SK-MEL-5 (cell line): ENCODE results near the gene ZNF598. TPM values are rescaled to one million over a fixed set of nuclear protein-coding genes. Genes with fewer than 3 reads are reported as not detected.
"Not testable (repeated sequence)": the region's sequence is repeated elsewhere in the genome, so short reads cannot be mapped to it uniquely, and the experiment has no call there.

Source experiments
- DNase-seq: peaks from one replicate; pipeline ENCODE4 v3.0.0-alpha.2; 2016; ENCODE audit warnings: low read depth, low spot score
- in situ Hi-C: cut with HindIII; loops from 2 replicates; pipeline ENCODE4 v1.10.0; 2016; ENCODE audit warnings: low sequenced_read_pairs, high pct_unique_total_duplicates, low pct_unique_long_range_greater_than_20kb
- total RNA-seq: library from RNA; depleted of rRNA; stranded (reverse); fragments of >200 nt; shearing (Covaris generic); gene quantifications from 2 replicates; pipeline ENCODE4 v1.2.3, GENCODE V29; 2014

The ZNF598 gene
- total RNA-seq, 1 experiment from 2014 or later, result 10.7 TPM

GRCh38 chr16:1976216-1976520 is 33.5 kb downstream of the ZNF598 start:
- in situ Hi-C loops, result no loop called here
- DNase-seq, result no peak

- DNase-seq, result no peak
- in situ Hi-C loops, result no loop called here
Measured at GRCh38 chr16:1975432-1976215, 34.0 kb downstream of the ZNF598 start.

- DNase-seq, result no peak
- in situ Hi-C loops, result no loop called here
Measured at GRCh38 chr16:1974157-1975070, 35.2 kb downstream of the ZNF598 start.

GRCh38 chr16:1973461-1974156 is 36.0 kb downstream of the ZNF598 start:
- DNase-seq, result no peak
- in situ Hi-C loops, result no loop called here

- in situ Hi-C loops, result no loop called here
- peak; percentile 20 for DNase-seq
Measured at GRCh38 chr16:1972490-1972877, 37.1 kb downstream of the ZNF598 start.

- peak; percentile 91 for DNase-seq
- in situ Hi-C loops, result no loop called here
Measured at GRCh38 chr16:1971796-1972489, 37.7 kb downstream of the ZNF598 start, which contains the start of gene TBL3. Gene TBL3 (plus strand): TSS chr16:1972053. CDS start chr16:1972165, 112 bp downstream.

- in situ Hi-C loops, result no loop called here
- DNase-seq, result no peak
Measured at GRCh38 chr16:1968146-1968953, 41.3 kb downstream of the ZNF598 start.

- in situ Hi-C loops, result no loop called here
- DNase-seq, result no peak
Measured at GRCh38 chr16:1966460-1966859, 43.2 kb downstream of the ZNF598 start, which contains the start of gene RNF151. Gene RNF151 (plus strand): TSS chr16:1966856. CDS start chr16:1966882, 26 bp downstream.

GRCh38 chr16:1965396-1966001 is 44.1 kb downstream of the ZNF598 start:
- in situ Hi-C loops, result no loop called here

GRCh38 chr16:1964506-1965395 is 44.9 kb downstream of the ZNF598 start, which contains the start of gene RPS2:
Gene RPS2 (minus strand): TSS chr16:1964826. CDS start chr16:1964625, 201 bp downstream.
- DNase-seq, result peak; percentile 97
- in situ Hi-C loops, result no loop called here

More at GRCh38 chr16:1965396-1966001, 44.1 kb downstream of the ZNF598 start:
- DNase-seq, result no peak

- DNase-seq, result peak; percentile 37
- in situ Hi-C loops, result no loop called here
Measured at GRCh38 chr16:1963806-1964505, 45.7 kb downstream of the ZNF598 start.

GRCh38 chr16:1962161-1963153 is 47.2 kb downstream of the ZNF598 start:
- in situ Hi-C loops, DNase-seq: not testable (repeated sequence)

- DNase-seq, result peak; percentile 19
Measured at GRCh38 chr16:1961651-1962067, 48.0 kb downstream of the ZNF598 start.

More at GRCh38 chr16:1961651-1962067, 48.0 kb downstream of the ZNF598 start:
- in situ Hi-C loops, result no loop called here
